NB4 (cell line): ENCODE results near the gene EMP3.

Experiments
- MYC ChIP-seq: IDR thresholded peaks from 2 replicates; pipeline ENCODE4 v1.6.1; 2011; ENCODE audit warnings: low read depth, low read length
- POLR2A ChIP-seq: IDR thresholded peaks from 2 replicates; pipeline ENCODE4 v1.6.1; 2011; ENCODE audit warnings: mild to moderate bottlenecking; ENCODE audit not compliant: insufficient read length; ENCODE audit errors: extremely low read depth
- TF ChIP-seq, protein P1 (sequence below): IDR thresholded peaks from one replicate; pipeline ENCODE4 v1.5.1; 2012; ENCODE audit warnings: low read depth, low read length
- TF ChIP-seq, protein P2 (sequence below): IDR thresholded peaks from 2 replicates; pipeline ENCODE4 v1.6.1; 2011; ENCODE audit warnings: low read depth, low read length

DNA sequence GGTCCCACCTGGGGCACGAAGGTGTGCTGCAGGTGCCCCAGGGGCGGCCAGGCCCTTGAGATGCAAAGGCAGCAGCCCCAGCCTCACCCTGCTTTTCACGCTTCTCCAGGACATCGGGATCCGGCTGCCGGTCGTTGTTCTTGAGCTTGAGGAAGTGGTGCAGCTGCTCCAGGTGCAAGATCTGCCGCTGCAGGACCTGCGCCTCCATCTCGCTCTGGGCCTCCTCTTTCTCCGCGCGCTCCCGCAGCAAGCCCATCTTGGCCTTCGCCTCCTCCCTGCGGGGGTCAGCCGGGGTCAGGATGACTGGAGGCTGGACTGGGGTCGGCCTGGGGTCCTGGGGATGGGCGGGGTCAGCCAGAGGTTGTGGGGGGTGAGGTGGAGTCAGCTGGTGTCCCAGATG, 21.5 kb upstream of the EMP3 start:
- TF ChIP-seq, protein P1, sequence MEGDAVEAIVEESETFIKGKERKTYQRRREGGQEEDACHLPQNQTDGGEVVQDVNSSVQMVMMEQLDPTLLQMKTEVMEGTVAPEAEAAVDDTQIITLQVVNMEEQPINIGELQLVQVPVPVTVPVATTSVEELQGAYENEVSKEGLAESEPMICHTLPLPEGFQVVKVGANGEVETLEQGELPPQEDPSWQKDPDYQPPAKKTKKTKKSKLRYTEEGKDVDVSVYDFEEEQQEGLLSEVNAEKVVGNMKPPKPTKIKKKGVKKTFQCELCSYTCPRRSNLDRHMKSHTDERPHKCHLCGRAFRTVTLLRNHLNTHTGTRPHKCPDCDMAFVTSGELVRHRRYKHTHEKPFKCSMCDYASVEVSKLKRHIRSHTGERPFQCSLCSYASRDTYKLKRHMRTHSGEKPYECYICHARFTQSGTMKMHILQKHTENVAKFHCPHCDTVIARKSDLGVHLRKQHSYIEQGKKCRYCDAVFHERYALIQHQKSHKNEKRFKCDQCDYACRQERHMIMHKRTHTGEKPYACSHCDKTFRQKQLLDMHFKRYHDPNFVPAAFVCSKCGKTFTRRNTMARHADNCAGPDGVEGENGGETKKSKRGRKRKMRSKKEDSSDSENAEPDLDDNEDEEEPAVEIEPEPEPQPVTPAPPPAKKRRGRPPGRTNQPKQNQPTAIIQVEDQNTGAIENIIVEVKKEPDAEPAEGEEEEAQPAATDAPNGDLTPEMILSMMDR = no peak
- TF ChIP-seq POLR2A (no peak), MYC (no peak)
- TF ChIP-seq, protein P2, sequence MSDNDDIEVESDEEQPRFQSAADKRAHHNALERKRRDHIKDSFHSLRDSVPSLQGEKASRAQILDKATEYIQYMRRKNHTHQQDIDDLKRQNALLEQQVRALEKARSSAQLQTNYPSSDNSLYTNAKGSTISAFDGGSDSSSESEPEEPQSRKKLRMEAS = no peak
